ENCODE data around the gene ARPC5. TPM values are rescaled to one million over a fixed set of nuclear protein-coding genes. Genes with fewer than 3 reads are reported as not detected.
"Not testable (repeated sequence)": the region's sequence is repeated elsewhere in the genome, so short reads cannot be mapped to it uniquely, and the experiment has no call there.

The ARPC5 gene
- total RNA-seq, 2 donors from 2014 or later: 120 to 221 TPM

- not testable (repeated sequence) for H3K36me3 Mint-ChIP-seq; H3K27ac Mint-ChIP-seq; H3K9me3 Mint-ChIP-seq; DNase-seq (ENCODE audit: low spot score); H3K27me3 Mint-ChIP-seq; ATAC-seq; H3K4me3 Mint-ChIP-seq
- H3K4me1 Mint-ChIP-seq (ENCODE audit: low read depth in 2 of 2): peaks cover 6 to 14% of the 10 kb centered on the region in 2 donors
Measured at GRCh38 chr1:183618202-183618601, 17.4 kb downstream of the ARPC5 start.

- not testable (repeated sequence) for ATAC-seq; H3K36me3 Mint-ChIP-seq; H3K27me3 Mint-ChIP-seq; DNase-seq (ENCODE audit: low spot score); H3K4me3 Mint-ChIP-seq; H3K9me3 Mint-ChIP-seq; H3K27ac Mint-ChIP-seq
- H3K4me1 Mint-ChIP-seq (ENCODE audit: low read depth in 2 of 2): peaks cover 0 to 11% of the 10 kb centered on the region in 2 donors
Measured at GRCh38 chr1:183612975-183613374, 22.6 kb downstream of the ARPC5 start.

GRCh38 chr1:183612407-183612806, 23.2 kb downstream of the ARPC5 start:
- H3K4me1 Mint-ChIP-seq (ENCODE audit: low read depth in 2 of 2): peaks cover 0 to 11% of the 10 kb centered on the region in 2 donors

GRCh38 chr1:183611021-183611420, 24.6 kb downstream of the ARPC5 start:
- Mint-ChIP-seq H3K36me3 (no peaks in the 10 kb centered on the region), H3K27ac (no peak overlapping the region), H3K4me1 (ENCODE audit: low read depth in 2 of 2) (peaks cover 0 to 7% of the 10 kb centered on the region in 2 donors), H3K9me3 (no peaks in the 10 kb centered on the region), H3K27me3 (peaks cover 7 to 8% of the 10 kb centered on the region in 2 donors), H3K4me3 (no peak overlapping the region)
- ATAC-seq (no peak), DNase-seq (ENCODE audit: low spot score) (no peak)

More at GRCh38 chr1:183612407-183612806, 23.2 kb downstream of the ARPC5 start:
- no peak for ATAC-seq
- no peak for DNase-seq (ENCODE audit: low spot score)
- H3K9me3 Mint-ChIP-seq: no peaks in the 10 kb centered on the region
- H3K27ac Mint-ChIP-seq: no peak overlapping the region
- H3K27me3 Mint-ChIP-seq: peaks cover 7 to 8% of the 10 kb centered on the region in 2 donors
- H3K4me3 Mint-ChIP-seq: no peak overlapping the region
- no peaks in the 10 kb centered on the region for H3K36me3 Mint-ChIP-seq

DNA sequence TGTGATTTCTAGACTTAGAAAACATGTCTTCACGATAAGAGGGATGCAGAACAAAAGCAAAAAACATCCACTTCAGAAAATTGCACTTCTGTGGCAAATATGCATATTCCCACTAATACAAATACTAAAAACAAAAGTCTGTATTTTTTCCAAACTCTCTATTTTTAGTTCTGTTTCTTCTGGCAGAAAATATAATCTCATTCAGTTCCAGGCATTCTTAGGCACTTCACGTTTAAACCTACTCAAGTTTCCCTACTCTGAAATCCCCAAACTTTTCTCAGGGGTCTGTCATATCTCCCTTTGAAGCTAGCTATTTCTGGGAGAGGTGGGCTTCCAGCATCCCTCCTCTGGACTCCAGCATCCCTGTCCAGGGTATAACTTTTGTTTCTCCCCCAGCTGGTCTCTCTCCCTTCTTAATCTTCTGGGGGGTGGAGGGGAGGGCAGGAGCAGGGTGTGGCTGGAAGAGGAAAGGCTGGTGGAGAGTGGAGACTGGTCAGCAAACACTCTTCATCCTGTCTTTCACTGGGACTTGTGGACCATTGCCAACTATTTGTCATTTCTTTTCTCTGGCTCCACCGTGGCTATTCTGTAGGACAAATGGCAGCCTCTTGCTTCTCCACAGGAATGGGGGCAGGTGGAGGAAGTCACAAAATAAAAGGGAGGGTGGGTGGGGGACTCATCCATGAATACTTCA, 25.7 kb downstream of the ARPC5 start:
- H3K27me3 Mint-ChIP-seq: peaks cover 5 to 7% of the 10 kb centered on the region in 2 donors
- H3K27ac Mint-ChIP-seq: no peak overlapping the region
- H3K4me3 Mint-ChIP-seq: no peak overlapping the region
- no peaks in the 10 kb centered on the region for H3K36me3 Mint-ChIP-seq
- no peak for DNase-seq (ENCODE audit: low spot score)
- peaks cover 4 to 10% of the 10 kb centered on the region in 2 donors for H3K4me1 Mint-ChIP-seq (ENCODE audit: low read depth in 2 of 2)
- no peaks in the 10 kb centered on the region for H3K9me3 Mint-ChIP-seq
- ATAC-seq: no peak

GRCh38 chr1:183609313-183609712, 26.3 kb downstream of the ARPC5 start:
- ATAC-seq: no peak
- no peak overlapping the region for H3K27ac Mint-ChIP-seq
- no peaks in the 10 kb centered on the region for H3K36me3 Mint-ChIP-seq
- no peaks in the 10 kb centered on the region for H3K9me3 Mint-ChIP-seq
- H3K27me3 Mint-ChIP-seq: peaks cover 0 to 3% of the 10 kb centered on the region in 2 donors
- peaks cover 10 to 12% of the 10 kb centered on the region in 2 donors for H3K4me1 Mint-ChIP-seq (ENCODE audit: low read depth in 2 of 2)
- H3K4me3 Mint-ChIP-seq: no peak overlapping the region
- DNase-seq (ENCODE audit: low spot score): no peak

DNA sequence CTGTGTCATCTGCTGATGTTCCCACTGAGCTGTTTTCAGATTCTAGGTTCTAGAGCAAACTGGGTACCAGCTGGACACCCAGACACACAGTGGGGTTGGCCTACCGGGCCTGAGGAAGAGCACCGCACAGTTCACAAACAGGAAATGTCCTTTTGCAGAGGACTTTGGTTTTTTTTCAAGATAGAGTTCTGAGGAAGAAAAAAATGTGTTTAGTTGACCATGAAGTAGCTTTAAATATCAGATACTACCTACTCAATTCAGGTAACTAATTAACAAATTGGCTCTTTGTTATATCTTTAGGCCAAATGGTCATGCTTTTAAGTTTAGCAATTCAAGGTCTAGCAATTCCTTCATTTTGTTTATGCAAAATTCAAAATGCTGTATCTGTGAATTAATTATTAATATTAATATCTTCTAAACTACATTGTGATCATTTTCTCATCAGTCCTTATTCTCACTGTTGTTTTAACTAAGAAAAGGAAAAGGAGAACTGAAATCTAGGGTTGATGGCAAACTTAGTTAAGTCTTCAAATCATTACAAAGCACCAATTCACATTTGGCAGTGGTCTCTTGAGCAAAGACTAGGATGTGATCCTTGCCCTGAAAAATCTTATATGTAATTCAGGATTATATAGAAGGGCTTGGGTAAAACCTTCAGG, 28.1 kb downstream of the ARPC5 start:
- ATAC-seq (no peak), DNase-seq (ENCODE audit: low spot score) (no peak)
- Mint-ChIP-seq H3K27ac (peak overlapping the region in 1 of 2 donors; percentile 58), H3K27me3 (peaks cover 0 to 5% of the 10 kb centered on the region in 2 donors), H3K4me3 (no peak overlapping the region), H3K9me3 (no peaks in the 10 kb centered on the region), H3K4me1 (ENCODE audit: low read depth in 2 of 2) (peaks cover 18 to 19% of the 10 kb centered on the region in 2 donors), H3K36me3 (no peaks in the 10 kb centered on the region)

GRCh38 chr1:183605904-183606303, 29.7 kb downstream of the ARPC5 start:
- Mint-ChIP-seq H3K27ac (no peak overlapping the region), H3K4me3 (no peak overlapping the region), H3K4me1 (ENCODE audit: low read depth in 2 of 2) (peaks cover 18 to 22% of the 10 kb centered on the region in 2 donors), H3K36me3 (no peaks in the 10 kb centered on the region), H3K9me3 (no peaks in the 10 kb centered on the region), H3K27me3 (peaks cover 0 to 2% of the 10 kb centered on the region in 2 donors)
- ATAC-seq: no peak
- DNase-seq (ENCODE audit: low spot score): no peak

DNA sequence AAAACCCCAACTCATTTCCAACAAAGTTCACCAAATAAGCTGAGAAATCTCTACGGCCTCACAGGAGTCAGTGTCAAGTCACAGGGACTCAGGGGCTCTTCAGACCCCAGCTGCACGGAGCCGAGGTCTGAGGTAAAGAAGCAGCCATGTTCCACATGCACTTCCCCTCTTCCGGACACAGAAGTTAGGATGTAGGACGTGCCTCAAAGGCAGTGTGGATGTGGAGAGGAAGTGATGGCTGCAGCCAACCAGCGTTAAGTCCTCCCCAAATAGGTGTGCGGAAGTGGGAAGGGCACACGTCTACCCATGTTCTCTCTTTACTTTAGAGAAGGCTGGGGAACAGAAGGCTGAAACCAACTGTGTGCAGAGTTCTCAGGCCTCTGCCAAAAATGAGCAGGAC, 30.8 kb downstream of the ARPC5 start:
- Mint-ChIP-seq H3K4me3 (peak overlapping the region; percentile 60), H3K4me1 (ENCODE audit: low read depth in 2 of 2) (peaks cover 21 to 31% of the 10 kb centered on the region in 2 donors)

DNA sequence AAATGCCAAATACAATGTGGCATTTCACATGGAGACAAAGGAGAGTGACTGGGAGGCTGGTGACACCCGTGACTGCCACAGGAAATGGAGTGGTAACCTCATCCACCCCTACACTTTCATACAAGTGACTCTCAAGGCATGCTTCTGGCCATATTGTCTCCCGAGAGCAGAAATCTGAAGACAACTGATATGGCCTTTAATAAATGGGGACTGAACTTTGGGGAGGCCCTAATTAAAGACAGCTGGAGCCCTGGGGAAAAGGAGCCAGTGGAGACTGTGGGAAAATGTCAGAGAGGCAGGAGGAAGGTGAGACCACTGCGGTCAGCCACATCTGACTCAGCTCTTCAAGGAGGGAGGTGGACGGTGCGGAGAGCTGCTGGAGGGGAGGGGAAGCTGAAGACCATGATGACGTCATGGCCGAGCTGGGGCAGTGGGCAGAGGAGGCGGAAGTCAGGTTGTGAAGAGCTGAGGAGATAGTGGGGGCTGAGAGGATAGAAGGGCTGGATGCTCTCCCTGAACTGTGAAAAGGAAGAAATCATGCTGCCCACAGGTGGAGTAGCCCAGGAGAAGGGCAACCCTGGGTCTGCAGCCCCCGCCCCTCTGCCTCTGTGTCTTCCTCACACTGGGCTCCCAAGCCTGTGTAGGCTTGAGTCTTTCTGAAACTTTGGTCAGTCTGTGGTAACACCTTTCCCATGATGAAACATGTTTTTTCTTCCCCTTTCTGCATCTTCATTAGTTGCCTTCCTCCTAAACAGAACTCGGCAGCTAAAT, 31.4 kb downstream of the ARPC5 start:
- Mint-ChIP-seq H3K4me3 (peak overlapping the region; percentile 60), H3K27ac (peak overlapping the region; percentile 30 to 60), H3K36me3 (no peaks in the 10 kb centered on the region), H3K9me3 (no peaks in the 10 kb centered on the region), H3K27me3 (peaks cover 0 to 2% of the 10 kb centered on the region in 2 donors), H3K4me1 (ENCODE audit: low read depth in 2 of 2) (peaks cover 27 to 34% of the 10 kb centered on the region in 2 donors)
- DNase-seq (ENCODE audit: low spot score) (no peak), ATAC-seq (peak; percentile 66 to 81)

More for the DNA sequence above, 30.8 kb downstream of the ARPC5 start:
- H3K27me3 Mint-ChIP-seq: peaks cover 0 to 2% of the 10 kb centered on the region in 2 donors
- no peaks in the 10 kb centered on the region for H3K36me3 Mint-ChIP-seq
- H3K27ac Mint-ChIP-seq: peak overlapping the region in 1 of 2 donors; percentile 60
- no peaks in the 10 kb centered on the region for H3K9me3 Mint-ChIP-seq
- DNase-seq (ENCODE audit: low spot score) (no peak), ATAC-seq (no peak)

GRCh38 chr1:183602510-183602909, 33.1 kb downstream of the ARPC5 start:
- no peak overlapping the region for H3K4me3 Mint-ChIP-seq
- H3K27ac Mint-ChIP-seq: peak overlapping the region in 1 of 2 donors; percentile 32
- ATAC-seq (no peak), DNase-seq (ENCODE audit: low spot score) (no peak)
- H3K9me3 Mint-ChIP-seq: no peaks in the 10 kb centered on the region
- no peaks in the 10 kb centered on the region for H3K36me3 Mint-ChIP-seq
- peaks cover 41 to 47% of the 10 kb centered on the region in 2 donors for H3K4me1 Mint-ChIP-seq (ENCODE audit: low read depth in 2 of 2)
- H3K27me3 Mint-ChIP-seq: peaks cover 0 to 2% of the 10 kb centered on the region in 2 donors

DNA sequence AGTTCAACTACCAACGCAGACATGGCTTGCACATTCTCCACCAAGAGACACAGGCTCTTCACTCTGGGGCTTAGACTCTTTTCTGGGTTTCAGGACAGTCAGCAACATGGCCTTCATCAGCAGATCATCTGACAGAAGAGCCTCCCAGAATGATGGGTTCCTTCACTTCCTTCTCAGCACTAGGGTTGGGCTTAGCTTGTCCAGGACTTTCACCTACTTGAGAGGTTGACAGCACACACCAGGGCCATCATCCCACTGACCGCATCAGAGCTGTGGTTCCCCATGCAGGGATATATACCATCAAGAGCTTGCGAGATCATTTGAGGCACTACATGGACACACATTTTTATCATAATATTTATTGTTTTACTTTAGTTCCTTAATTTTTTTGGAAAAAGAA, 34.9 kb downstream of the ARPC5 start:
- H3K27ac Mint-ChIP-seq: peak overlapping the region in 1 of 2 donors; percentile 55

GRCh38 chr1:183600136-183600535, 35.4 kb downstream of the ARPC5 start:
- no peak for DNase-seq (ENCODE audit: low spot score)
- peaks cover 39 to 44% of the 10 kb centered on the region in 2 donors for H3K4me1 Mint-ChIP-seq (ENCODE audit: low read depth in 2 of 2)
- H3K27me3 Mint-ChIP-seq: peaks cover 0 to 2% of the 10 kb centered on the region in 2 donors
- H3K27ac Mint-ChIP-seq: peak overlapping the region in 1 of 2 donors; percentile 55
- ATAC-seq: peak; percentile 54 to 60
- H3K4me3 Mint-ChIP-seq: no peak overlapping the region
- no peaks in the 10 kb centered on the region for H3K9me3 Mint-ChIP-seq
- H3K36me3 Mint-ChIP-seq: no peaks in the 10 kb centered on the region

More for the DNA sequence above, 34.9 kb downstream of the ARPC5 start:
- H3K4me1 Mint-ChIP-seq (ENCODE audit: low read depth in 2 of 2): peaks cover 41 to 45% of the 10 kb centered on the region in 2 donors
- no peak for ATAC-seq
- no peak overlapping the region for H3K4me3 Mint-ChIP-seq
- H3K36me3 Mint-ChIP-seq: no peaks in the 10 kb centered on the region
- peaks cover 0 to 2% of the 10 kb centered on the region in 2 donors for H3K27me3 Mint-ChIP-seq
- DNase-seq (ENCODE audit: low spot score): no peak
- no peaks in the 10 kb centered on the region for H3K9me3 Mint-ChIP-seq
